Activated T-cell treated with anti-CD3 and anti-CD28 coated beads for 24 hours (primary cell): ENCODE results near the gene MYOT.
"Not testable (repeated sequence)": the region's sequence is repeated elsewhere in the genome, so short reads cannot be mapped to it uniquely, and the experiment has no call there.

Experiments used
- DNase-seq: peaks from one replicate; pipeline ENCODE4 v3.0.0-alpha.2; 2020; ENCODE audit warnings: low read depth

The MYOT gene, protein sequence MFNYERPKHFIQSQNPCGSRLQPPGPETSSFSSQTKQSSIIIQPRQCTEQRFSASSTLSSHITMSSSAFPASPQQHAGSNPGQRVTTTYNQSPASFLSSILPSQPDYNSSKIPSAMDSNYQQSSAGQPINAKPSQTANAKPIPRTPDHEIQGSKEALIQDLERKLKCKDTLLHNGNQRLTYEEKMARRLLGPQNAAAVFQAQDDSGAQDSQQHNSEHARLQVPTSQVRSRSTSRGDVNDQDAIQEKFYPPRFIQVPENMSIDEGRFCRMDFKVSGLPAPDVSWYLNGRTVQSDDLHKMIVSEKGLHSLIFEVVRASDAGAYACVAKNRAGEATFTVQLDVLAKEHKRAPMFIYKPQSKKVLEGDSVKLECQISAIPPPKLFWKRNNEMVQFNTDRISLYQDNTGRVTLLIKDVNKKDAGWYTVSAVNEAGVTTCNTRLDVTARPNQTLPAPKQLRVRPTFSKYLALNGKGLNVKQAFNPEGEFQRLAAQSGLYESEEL

DNA sequence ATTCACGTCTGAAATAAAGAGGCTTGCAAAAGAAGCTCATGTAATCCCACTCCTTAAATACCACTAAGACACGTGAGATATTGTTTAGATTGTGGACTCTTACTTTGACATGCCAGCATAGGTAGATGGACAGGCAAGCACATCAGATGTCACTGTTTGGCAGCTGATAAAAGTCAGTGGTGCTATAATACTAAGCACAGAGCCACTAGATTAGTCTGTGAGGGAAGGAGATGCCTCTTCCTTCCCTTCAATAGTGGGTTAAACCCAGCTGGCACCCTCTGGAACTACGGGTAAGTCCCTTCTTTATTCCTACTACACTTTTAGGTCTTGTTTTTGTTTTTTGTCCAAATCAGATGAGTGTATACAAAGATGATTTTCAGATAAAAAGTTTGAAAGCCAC is at the start of gene MYOT:
Gene MYOT (plus strand): TSS at position 197 of the 400 bp plus-strand sequence. CDS start 2,792 bp downstream, outside the sequence.
- no peak for DNase-seq

DNA sequence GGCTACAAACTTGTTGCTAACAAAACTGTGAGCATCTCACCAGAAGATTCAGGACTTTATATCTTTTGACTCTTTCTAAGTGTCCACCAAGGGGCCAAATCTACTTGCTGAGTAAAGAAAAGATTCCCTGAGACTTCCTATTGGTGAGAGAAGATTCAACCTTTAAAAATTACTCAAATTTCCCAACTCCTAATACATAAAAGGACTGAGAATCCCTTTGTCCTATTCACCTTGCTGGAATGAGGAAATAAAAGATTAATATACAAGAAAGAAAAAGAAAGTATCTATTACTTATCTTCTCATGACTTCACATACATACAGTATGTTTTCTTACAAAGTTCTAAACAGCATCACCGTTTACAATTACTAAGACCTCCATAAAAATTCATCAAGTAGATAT is 47.9 kb upstream of the MYOT start:
- no peak for DNase-seq

DNA sequence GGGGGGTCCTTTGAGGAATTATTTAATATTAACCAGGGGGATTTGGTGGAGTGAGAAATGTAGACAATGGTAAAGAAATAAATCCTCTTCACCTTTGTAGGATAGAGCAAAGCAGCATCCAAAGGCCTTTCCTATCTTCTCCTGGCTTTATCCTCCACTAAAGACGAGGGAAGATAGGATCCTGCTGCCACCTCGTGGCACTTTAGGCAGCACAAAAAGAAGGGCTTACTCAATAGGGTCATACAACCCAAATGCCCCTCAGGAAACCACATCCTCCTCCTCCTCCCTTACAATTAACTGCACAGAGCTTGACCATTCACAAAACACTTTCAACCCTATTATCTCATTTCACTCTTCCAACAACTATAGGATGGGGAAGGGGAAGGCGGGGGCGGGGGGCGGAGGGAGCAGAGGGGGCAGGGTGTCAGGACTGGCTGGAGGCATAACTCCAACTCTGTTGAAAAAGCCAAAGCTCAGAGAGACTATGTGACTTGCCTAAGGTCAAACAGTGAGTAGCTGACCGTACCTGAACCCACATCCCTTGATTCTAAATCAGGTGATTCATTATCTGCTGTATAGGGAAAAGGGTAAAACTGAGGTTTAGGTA is 45.4 kb upstream of the MYOT start:
- no peak for DNase-seq

DNA sequence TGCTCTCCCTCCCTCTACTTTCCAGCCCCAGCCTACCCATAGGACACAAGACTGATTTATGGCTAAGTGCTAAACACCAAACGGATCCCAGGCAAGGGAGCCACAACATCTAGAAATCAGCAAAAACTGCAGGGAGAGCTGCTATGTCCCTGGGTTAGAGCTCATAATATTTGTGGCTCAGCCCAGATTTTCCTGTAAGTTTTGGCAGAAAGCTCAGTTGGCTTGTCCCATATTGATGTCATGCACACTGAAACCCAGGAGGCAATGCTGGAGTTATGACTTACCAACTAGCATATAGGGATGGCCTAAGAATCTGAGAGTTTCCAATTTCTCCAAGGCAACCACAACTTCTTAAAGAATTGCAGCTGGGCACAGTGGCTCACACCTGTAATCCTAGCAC is 44.7 kb upstream of the MYOT start:
- DNase-seq, result no peak

DNA sequence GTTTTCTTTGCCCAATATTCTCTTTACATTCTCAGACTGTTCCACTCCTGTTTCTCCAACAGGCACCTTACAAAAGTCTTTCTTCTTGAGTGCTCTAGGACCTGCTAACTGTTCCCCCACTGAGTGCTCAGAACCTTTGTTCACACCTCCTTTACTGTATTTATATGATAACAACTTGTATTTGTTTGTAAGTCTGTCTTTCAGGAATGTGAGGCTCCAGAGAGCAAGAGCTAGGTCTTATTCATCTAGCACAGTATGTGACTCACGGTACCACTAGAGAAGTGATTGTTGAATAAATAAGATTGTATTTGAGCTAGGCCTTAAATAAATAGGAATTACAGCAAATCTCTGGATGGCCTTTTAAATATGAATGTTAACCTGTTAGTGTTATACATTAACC is 42.5 kb upstream of the MYOT start:
- DNase-seq, result no peak

DNA sequence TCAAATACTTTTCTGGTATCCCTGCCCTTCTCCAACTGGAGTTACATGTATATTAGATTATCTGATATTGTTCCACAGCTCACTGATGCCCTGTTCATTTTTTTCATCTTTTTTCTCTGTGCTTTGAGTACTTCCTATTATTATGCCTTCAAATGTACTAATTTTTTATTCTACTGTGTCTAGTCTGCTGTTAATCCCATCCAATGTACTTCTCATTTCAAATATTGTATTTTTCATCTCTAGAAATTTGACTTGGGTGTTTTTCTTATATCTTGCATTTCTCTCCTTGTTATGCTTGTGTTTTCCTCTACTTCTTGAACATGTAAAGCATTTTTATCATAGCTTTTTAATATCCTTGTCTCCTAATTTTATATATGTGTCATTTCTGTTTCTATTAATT is 41.6 kb upstream of the MYOT start:
- DNase-seq, result no peak

DNA sequence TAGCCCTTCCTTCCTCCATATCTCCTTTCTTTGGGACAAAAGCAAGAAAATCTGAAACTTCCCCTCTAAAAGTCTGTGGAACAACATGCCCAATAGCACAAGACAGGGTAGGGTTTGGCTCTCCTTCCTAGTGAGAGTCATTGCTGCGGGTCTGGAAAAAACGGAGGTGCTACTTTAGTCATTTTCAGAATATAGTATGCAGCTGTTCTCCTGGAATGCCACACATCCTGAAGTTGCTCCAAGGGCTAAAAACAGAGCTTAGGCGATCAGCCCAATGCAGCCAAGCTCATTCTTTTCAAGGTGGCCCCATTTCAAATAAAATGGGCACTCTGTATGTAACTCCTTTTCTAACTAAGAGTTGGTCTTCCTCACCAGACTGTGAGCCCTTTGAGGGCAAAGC is 39.5 kb upstream of the MYOT start:
- DNase-seq, result no peak

DNA sequence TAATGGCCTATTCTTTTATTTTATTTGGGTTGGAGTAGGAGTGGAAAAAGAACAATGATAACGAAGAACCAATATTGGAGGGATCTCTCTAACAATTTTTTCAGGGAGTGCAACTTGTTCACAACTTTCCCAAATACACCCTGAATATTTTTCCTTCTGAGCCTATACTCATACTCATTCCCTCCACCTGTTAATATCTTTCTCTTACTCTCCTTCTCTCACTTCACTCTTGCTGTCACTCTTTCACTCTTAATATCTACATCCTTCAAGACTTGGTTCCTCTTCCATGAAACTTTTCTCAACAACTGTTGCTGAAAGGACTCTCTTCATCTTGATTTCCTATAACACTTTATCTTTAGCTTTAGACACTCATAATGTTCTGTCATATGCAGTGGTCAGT is 39.0 kb upstream of the MYOT start:
- DNase-seq, result no peak

DNA sequence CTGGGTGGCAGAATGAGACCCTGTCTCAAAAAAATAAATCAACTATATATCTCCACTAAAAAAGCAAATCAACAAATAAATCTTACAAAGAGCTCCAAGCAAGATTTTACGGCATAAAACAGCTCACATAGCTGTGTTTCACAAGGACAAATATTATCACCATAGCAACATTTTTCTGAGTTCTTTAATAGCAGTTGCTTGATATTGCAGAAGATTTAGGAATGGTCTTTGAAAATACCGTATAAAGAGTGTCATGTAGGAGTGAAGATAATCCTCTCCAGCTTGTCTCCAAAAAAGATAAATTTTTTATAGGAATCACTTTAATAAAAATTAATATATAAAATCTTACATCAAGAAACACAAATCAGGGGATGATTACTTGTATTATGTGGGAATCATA is 36.6 kb upstream of the MYOT start:
- DNase-seq, result no peak

DNA sequence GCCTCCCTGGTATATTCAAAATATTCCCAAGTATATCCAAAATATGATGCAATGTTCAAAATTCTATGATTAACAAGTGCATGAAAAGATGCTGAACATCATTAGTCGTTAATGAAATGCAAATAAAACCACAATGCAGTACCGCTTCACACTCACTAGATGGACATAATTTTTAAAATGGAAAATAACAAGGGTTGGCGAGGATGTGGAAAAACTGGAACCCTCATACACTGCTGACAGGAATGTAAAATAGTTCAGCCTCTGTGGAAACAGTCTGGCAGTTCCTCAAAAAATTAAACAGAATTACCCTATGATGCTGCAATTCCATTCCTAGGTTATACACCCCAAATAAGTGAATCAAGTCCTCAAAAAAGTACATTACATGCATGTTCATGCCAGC is 36.1 kb upstream of the MYOT start:
- no peak for DNase-seq

DNA sequence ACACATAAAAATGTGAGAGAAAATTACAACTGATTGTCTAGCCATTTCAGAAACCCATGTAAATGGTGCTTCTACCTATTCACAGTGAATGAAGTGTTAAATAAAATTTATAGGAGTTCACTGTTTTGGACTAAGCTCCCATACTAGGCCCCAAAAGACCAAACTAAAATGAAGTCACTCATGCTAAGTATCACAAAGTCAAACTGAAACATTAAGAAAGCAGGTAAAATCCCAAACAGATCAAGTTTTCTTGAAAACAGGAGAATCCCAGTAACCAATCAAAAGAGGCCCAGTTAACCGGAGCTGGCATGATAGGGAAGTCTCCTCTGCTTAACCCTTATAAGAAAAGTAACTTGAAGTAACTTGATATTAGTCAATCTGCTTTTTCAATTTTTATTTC is 35.2 kb upstream of the MYOT start:
- no peak for DNase-seq

DNA sequence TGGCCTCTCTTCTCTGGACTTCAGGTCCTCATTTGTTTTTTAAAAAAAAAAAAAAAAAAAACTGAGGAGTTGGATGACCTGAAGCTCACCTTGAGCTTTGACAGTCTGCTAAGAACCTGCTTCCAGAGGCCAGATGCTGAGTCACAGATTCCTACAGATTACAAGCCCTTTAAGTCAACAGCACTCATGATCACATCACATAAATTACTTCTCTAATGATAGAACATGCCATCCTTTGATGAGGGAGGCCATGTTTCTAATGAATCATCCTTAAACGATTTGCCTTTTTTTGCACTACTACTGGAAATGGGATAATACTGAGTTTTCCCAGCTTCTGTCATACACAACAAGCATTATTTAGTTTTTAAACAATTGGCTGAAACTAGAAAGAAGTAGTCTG is 34.2 kb upstream of the MYOT start:
- no peak for DNase-seq

DNA sequence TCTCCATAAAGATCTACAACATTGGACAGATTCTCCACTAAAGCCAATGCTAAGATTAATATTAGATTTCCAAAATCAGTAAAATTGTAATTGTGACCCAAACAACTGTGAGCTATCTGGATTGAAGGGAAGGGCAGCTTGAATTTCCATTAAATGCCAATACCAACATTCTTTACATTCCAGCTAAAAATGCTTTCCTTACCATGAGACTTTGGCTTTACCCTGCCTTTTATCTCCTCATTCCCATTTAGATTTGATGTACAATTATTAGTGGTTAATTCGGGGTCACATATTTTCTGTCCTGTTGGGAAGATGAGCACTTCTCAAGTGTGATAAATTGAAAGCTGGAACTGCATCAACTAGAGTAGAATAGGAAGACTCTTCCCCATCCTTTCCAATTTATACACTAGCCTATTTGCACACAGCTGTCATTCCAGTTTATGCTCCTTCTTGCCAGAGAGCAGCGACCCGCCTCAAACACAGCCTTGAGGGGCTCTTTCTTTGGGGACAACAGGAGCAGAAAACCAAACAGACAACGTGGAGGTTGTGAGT is 33.1 kb upstream of the MYOT start:
- DNase-seq, result no peak

DNA sequence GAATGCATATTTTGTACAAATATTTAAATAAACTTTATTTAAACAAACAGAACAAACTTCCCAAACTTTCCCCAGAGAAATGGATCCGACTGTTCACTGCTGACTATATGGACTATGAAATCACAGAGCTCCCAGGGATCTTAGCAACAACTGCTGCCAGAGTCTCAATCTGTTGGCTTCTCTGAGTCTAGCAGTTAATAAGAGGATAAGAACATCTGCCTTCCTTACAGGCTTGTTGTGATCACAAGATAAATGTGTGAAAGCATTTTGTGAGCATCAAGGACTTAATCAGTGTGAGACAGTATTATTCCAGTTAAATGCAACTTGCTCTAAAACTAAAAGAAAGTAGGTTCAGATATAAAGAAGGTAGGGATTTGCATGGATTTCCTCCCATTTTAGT is 31.4 kb upstream of the MYOT start:
- no peak for DNase-seq

DNA sequence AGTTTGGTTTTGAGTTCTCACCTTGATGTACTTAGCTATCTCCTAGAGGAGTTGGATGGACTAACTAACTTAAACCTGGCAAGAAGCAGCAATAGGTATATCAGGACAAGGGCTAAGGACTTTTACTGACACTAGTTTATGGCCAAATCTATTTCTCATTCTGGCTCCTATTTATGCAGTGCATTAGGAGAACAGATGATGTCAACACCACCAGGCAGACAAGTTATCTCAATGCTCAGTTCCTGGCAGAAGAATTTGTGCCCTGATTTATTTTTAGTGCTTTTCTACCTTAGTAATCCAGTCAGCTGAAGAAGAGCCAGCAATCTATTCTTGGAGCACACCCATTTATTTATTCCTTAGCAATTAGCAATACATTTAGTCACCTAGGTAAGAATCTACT is 30.7 kb upstream of the MYOT start:
- DNase-seq, result no peak

DNA sequence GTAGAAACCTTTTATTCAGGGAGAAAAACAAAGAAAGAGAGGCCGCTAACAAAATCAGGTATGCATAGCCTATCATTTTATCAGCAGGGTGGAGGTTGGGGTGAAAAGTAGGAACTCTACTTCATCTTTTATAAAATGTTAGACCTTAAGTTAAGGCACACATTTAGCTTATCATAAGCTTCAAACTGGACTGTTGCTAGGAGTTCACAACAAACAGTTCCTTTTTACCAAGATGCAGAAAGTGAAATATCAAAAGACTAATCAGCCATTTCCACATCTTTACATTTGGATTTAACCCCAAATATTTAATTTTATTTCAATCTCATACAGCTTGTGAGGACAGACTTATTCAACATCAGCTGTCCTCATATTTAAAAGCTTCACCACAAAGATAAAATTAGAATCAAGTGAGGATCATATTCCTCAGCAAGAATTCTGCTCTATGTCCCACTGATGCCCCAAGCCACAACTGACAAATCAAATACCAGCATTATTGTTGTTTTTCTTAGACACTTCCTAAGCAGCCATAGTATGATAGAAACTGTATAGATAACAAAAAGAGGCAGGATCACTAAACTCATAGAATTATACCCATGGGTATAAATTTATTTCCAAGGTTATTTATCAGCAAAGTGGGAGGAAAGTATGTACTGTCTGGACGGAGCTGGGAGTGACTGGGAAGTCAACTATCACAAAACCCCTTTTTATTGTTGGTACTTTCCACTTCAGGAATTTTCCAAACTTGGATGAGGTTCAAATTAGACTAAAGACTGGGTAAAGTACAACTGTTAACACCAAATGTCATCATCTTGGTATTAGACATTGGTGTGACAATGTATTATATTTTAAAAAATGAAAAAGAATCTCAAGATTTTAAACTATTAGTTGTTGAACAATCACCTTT is 29.9 kb upstream of the MYOT start:
- no peak for DNase-seq

DNA sequence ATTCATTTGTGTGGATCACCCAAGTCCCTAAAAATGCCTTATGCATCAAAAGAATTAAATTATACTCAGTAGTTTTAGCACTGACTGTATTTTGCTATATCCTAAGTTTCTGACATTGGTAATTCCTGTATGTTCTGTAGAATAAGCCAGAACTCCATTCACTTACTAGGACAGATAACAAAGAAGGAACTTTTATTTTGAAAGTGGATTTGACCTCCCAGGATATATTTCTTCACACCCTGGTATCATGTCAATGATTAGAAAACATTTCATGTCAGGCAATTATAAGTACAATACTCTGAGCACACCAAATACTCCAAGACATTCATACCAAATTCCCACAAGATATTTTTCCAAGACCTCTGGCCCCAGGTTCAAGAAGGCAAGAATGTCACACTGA is 28.7 kb upstream of the MYOT start:
- DNase-seq, result no peak

DNA sequence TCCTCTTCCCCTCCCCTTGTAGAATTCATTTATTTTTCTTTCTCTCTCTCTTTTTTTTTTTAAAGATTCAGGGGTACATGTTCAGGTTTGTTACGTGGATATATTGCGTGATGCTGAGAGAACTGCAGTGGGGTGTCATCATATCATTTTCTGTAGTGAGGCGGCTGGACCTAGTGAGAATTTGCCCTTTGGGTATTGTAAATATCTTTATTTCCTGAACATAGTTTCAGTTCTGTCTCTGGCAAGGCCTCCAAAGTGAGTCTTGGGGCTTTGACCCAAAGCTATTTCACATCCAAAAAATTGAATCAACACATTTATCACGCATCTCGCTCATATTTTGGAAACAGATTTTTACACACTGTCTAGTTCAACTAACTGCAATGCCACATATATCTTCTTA is 25.4 kb upstream of the MYOT start:
- no peak for DNase-seq

DNA sequence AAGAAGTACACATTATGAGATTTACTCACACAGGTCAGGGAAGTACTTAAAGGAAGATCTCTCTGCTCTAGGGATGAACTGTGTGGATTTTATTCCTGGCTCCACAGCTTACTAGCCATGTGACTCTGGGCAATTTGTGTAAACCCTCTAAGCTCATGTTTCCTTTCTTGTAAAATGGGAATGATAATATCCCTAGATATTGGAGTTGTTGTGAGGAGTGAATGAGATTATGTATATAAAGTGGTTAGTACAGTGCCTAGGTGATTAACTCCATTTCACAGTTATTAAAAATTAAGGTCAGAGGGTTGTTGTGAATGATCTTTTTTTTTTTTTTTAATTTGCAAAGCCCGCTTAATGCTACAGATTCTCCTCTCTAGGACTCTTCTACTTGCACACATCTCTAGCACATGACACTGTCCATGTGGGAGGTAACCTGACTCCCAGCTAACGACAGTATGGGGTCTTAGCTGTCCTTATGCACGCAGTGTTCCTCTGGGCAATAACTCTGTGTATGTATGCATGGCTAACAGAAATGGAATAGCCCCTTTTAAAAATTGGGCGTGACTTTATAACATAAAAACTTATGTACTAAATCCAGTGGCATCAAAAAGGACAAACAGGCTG is 23.9 kb upstream of the MYOT start:
- DNase-seq, result no peak

DNA sequence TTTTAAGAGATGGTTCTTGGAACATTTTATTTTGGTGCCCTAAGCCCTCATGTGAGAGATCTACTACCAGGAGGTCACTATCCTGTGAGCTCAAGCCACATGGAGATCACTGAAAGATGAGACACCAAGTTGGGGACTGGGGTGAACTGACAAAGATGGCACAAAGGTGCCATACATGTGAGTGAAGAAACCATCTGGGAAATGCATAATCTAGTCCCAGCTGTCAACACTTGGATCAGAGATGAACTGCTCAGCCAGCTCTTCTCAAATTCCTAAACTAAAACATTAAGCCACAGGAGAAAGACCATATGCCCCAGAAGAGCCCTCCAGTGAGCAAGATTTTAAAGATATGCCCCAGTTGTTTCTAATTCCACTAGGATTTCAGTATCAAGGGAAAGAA is 22.2 kb upstream of the MYOT start:
- DNase-seq, result no peak

DNA sequence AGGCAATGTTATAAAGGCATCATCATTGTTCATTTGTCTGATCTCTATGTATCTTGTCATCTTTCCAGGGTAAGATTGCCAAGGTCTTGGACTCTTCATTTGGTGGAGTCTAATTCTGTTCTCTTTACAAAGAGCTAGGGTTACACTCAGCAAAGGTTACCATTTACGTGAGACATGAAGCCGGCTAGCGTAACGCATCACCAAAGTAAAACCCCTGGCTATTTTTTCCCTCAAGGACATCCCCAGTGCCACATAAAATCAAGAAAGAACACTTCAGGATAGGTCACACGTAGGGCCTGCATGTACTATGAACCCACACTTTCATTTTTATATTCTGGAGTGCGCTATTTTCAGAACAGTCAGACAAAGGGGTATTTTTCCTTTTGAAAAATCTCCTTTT is 20.0 kb upstream of the MYOT start:
- no peak for DNase-seq

DNA sequence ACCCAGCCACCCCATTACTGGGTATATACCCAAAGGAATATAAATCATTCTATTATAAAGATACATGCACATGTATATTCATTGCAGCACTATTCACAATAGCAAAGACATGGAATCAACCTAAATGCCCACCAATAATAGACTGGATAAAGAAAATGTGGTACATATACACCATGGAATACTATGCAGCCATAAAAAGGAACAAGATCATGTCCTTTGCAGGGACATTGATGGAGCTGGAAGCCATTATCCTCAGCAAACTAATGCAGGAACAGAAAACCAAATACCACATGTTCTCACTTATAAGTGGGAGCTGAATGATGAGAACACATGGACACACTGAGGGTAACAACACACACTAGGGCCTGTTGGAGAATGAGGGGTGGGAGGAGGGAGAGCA is 14.5 kb upstream of the MYOT start:
- DNase-seq, result not testable (repeated sequence)
